Stimulated activated naive B cell treated with anti-CD40 and anti-IgM and Interleukin-4, amounts not matched to agents 10 μg/mL and 1 μg/mL and 100 μg/mL, for 72 hours (primary cell): ENCODE measurements around the gene LRIG1.

Experiments used
- ATAC-seq, 2 donors: fragments of 150-1000 bp; cut with Tn5 transposase; replicated peaks; 2 replicates each; pipeline ENCODE4 v1.10.0; 2021; ENCODE audit warnings: moderate library complexity in 1 of 2
- DNase-seq: peaks from one replicate; pipeline ENCODE4 v3.0.0; 2021
- H3K27ac Mint-ChIP-seq: one replicate; pipeline ENCODE4 v1.8.0; 2022; ENCODE audit warnings: mild to moderate bottlenecking, mixed read lengths
- H3K27me3 Mint-ChIP-seq, 2 donors: one replicate each; pipeline ENCODE4 v1.8.0; 2022; ENCODE audit warnings: mixed read lengths in 2 of 2
- H3K36me3 Mint-ChIP-seq, 2 donors: one replicate each; pipeline ENCODE4 v1.8.0; 2022; ENCODE audit warnings: mixed read lengths in 2 of 2, mild to moderate bottlenecking in 1 of 2
- H3K4me1 Mint-ChIP-seq, 2 donors: one replicate each; pipeline ENCODE4 v1.8.0; 2022; ENCODE audit warnings: mixed read lengths in 2 of 2, mild to moderate bottlenecking in 1 of 2
- H3K4me3 Mint-ChIP-seq, 2 donors: one replicate each; pipeline ENCODE4 v1.8.0; 2022; ENCODE audit warnings: mild to moderate bottlenecking in 2 of 2, mixed read lengths in 2 of 2, moderate library complexity in 1 of 2
- H3K9me3 Mint-ChIP-seq, 2 donors: one replicate each; pipeline ENCODE4 v1.8.0; 2022; ENCODE audit warnings: mixed read lengths in 2 of 2, mild to moderate bottlenecking in 1 of 2

Gene LRIG1

GRCh38 chr3:66500576-66501482 is at the start of gene LRIG1:
TSS of gene LRIG1 (minus strand) at chr3:66501022. CDS start at chr3:66500407, 615 bp downstream.
- DNase-seq: peak; percentile 97
- peak within 1 kb of the TSS; percentile 84 to 94 for H3K4me3 Mint-ChIP-seq
- H3K27me3 Mint-ChIP-seq: peaks cover 25 to 27% of the 10 kb centered on the region in 2 donors
- peaks cover 0 to 5% of the 10 kb centered on the region in 2 donors for H3K36me3 Mint-ChIP-seq
- peak within 1 kb of the TSS; percentile 80 for H3K27ac Mint-ChIP-seq
- ATAC-seq: peak; percentile 97
- peaks cover 16 to 36% of the 10 kb centered on the region in 2 donors for H3K4me1 Mint-ChIP-seq
- no peaks in the 10 kb centered on the region for H3K9me3 Mint-ChIP-seq

- Mint-ChIP-seq H3K4me3 (no peak overlapping the region), H3K36me3 (no peaks in the 10 kb centered on the region), H3K4me1 (no peaks in the 10 kb centered on the region), H3K27ac (no peak overlapping the region), H3K27me3 (peaks cover 4 to 18% of the 10 kb centered on the region in 2 donors), H3K9me3 (peaks cover 4% of the 10 kb centered on the region in 2 donors)
- ATAC-seq: no peak
- no peak for DNase-seq
Observed at GRCh38 chr3:66544619-66545429, 44.0 kb upstream of the LRIG1 start.

GRCh38 chr3:66542153-66542552 is 41.3 kb upstream of the LRIG1 start:
- Mint-ChIP-seq H3K4me3 (no peak overlapping the region), H3K27me3 (peaks cover 3 to 22% of the 10 kb centered on the region in 2 donors), H3K27ac (no peak overlapping the region), H3K9me3 (peaks cover 4% of the 10 kb centered on the region in 2 donors), H3K36me3 (no peaks in the 10 kb centered on the region), H3K4me1 (no peaks in the 10 kb centered on the region)
- ATAC-seq (no peak), DNase-seq (no peak)

GRCh38 chr3:66539466-66539989 is 38.7 kb upstream of the LRIG1 start:
- Mint-ChIP-seq H3K36me3 (no peaks in the 10 kb centered on the region), H3K27ac (no peak overlapping the region), H3K9me3 (peaks cover 4% of the 10 kb centered on the region in 2 donors), H3K4me1 (peaks cover 0 to under 1% of the 10 kb centered on the region in 2 donors), H3K4me3 (no peak overlapping the region), H3K27me3 (peaks cover 9 to 24% of the 10 kb centered on the region in 2 donors)
- DNase-seq (no peak), ATAC-seq (no peak)

GRCh38 chr3:66538390-66538789 is 37.6 kb upstream of the LRIG1 start:
- peaks cover 0 to 4% of the 10 kb centered on the region in 2 donors for H3K4me1 Mint-ChIP-seq
- ATAC-seq: no peak
- H3K27ac Mint-ChIP-seq: no peak overlapping the region
- DNase-seq: no peak
- no peaks in the 10 kb centered on the region for H3K36me3 Mint-ChIP-seq
- no peak overlapping the region for H3K4me3 Mint-ChIP-seq
- H3K27me3 Mint-ChIP-seq: peaks cover 11 to 25% of the 10 kb centered on the region in 2 donors
- H3K9me3 Mint-ChIP-seq: peaks cover 0 to 1% of the 10 kb centered on the region in 2 donors

GRCh38 chr3:66537735-66538134 is 36.9 kb upstream of the LRIG1 start:
- H3K4me3 Mint-ChIP-seq: no peak overlapping the region

GRCh38 chr3:66536791-66537190 is 36.0 kb upstream of the LRIG1 start:
- Mint-ChIP-seq H3K4me1 (peaks cover 7 to 8% of the 10 kb centered on the region in 2 donors), H3K4me3 (no peak overlapping the region), H3K36me3 (no peaks in the 10 kb centered on the region), H3K9me3 (no peaks in the 10 kb centered on the region), H3K27ac (no peak overlapping the region), H3K27me3 (peaks cover 11 to 20% of the 10 kb centered on the region in 2 donors)
- ATAC-seq (no peak), DNase-seq (no peak)

More at GRCh38 chr3:66537735-66538134, 36.9 kb upstream of the LRIG1 start:
- no peak for ATAC-seq
- Mint-ChIP-seq H3K27me3 (peaks cover 11 to 20% of the 10 kb centered on the region in 2 donors), H3K36me3 (no peaks in the 10 kb centered on the region), H3K9me3 (no peaks in the 10 kb centered on the region), H3K27ac (no peak overlapping the region), H3K4me1 (peaks cover 0 to 4% of the 10 kb centered on the region in 2 donors)
- no peak for DNase-seq

- peaks cover 11 to 16% of the 10 kb centered on the region in 2 donors for H3K27me3 Mint-ChIP-seq
- DNase-seq (no peak), ATAC-seq (no peak)
- peaks cover 12 to 18% of the 10 kb centered on the region in 2 donors for H3K4me1 Mint-ChIP-seq
- H3K9me3 Mint-ChIP-seq: no peaks in the 10 kb centered on the region
- no peak overlapping the region for H3K4me3 Mint-ChIP-seq
- H3K36me3 Mint-ChIP-seq: no peaks in the 10 kb centered on the region
- peak overlapping the region; percentile 62 for H3K27ac Mint-ChIP-seq
Observed at GRCh38 chr3:66534304-66534845, 33.6 kb upstream of the LRIG1 start.

GRCh38 chr3:66532613-66533012 is 31.8 kb upstream of the LRIG1 start:
- Mint-ChIP-seq H3K4me3 (no peak overlapping the region), H3K36me3 (no peaks in the 10 kb centered on the region), H3K27ac (no peak overlapping the region), H3K9me3 (no peaks in the 10 kb centered on the region), H3K27me3 (peaks cover 14 to 17% of the 10 kb centered on the region in 2 donors), H3K4me1 (peaks cover 12 to 18% of the 10 kb centered on the region in 2 donors)
- DNase-seq (no peak), ATAC-seq (no peak)

- DNase-seq: no peak
- Mint-ChIP-seq H3K27me3 (peaks cover 18 to 21% of the 10 kb centered on the region in 2 donors), H3K36me3 (peaks cover 0 to 3% of the 10 kb centered on the region in 2 donors), H3K4me1 (peaks cover 13 to 18% of the 10 kb centered on the region in 2 donors), H3K27ac (no peak overlapping the region), H3K9me3 (no peaks in the 10 kb centered on the region), H3K4me3 (no peak overlapping the region)
- no peak for ATAC-seq
Observed at GRCh38 chr3:66532160-66532587, 31.4 kb upstream of the LRIG1 start.

GRCh38 chr3:66531256-66531655 is 30.4 kb upstream of the LRIG1 start:
- Mint-ChIP-seq H3K4me3 (no peak overlapping the region), H3K27ac (no peak overlapping the region)
- peak; percentile 54 to 72 for ATAC-seq

GRCh38 chr3:66527246-66527645 is 26.4 kb upstream of the LRIG1 start:
- H3K36me3 Mint-ChIP-seq: peaks cover 0 to 3% of the 10 kb centered on the region in 2 donors
- H3K27ac Mint-ChIP-seq: no peak overlapping the region
- H3K9me3 Mint-ChIP-seq: no peaks in the 10 kb centered on the region
- no peak overlapping the region for H3K4me3 Mint-ChIP-seq
- peaks cover 12 to 21% of the 10 kb centered on the region in 2 donors for H3K4me1 Mint-ChIP-seq
- DNase-seq (no peak), ATAC-seq (no peak)
- H3K27me3 Mint-ChIP-seq: peaks cover 37 to 51% of the 10 kb centered on the region in 2 donors

More at GRCh38 chr3:66531256-66531655, 30.4 kb upstream of the LRIG1 start:
- DNase-seq: no peak
- no peaks in the 10 kb centered on the region for H3K9me3 Mint-ChIP-seq
- peaks cover 0 to 3% of the 10 kb centered on the region in 2 donors for H3K36me3 Mint-ChIP-seq
- H3K4me1 Mint-ChIP-seq: peaks cover 13 to 18% of the 10 kb centered on the region in 2 donors
- H3K27me3 Mint-ChIP-seq: peaks cover 22 to 30% of the 10 kb centered on the region in 2 donors

GRCh38 chr3:66525771-66526170 is 24.9 kb upstream of the LRIG1 start:
- Mint-ChIP-seq H3K36me3 (peaks cover 0 to 3% of the 10 kb centered on the region in 2 donors), H3K27ac (no peak overlapping the region), H3K4me3 (no peak overlapping the region), H3K27me3 (peaks cover 42 to 59% of the 10 kb centered on the region in 2 donors), H3K4me1 (peaks cover 7% of the 10 kb centered on the region in 2 donors), H3K9me3 (no peaks in the 10 kb centered on the region)
- no peak for DNase-seq
- no peak for ATAC-seq

- Mint-ChIP-seq H3K9me3 (no peaks in the 10 kb centered on the region), H3K27me3 (peaks cover 37 to 64% of the 10 kb centered on the region in 2 donors), H3K27ac (no peak overlapping the region), H3K36me3 (no peaks in the 10 kb centered on the region), H3K4me3 (no peak overlapping the region), H3K4me1 (peaks cover 5 to 6% of the 10 kb centered on the region in 2 donors)
- DNase-seq (no peak), ATAC-seq (no peak)
Observed at GRCh38 chr3:66520724-66521123, 19.9 kb upstream of the LRIG1 start.
